ENCODE measurements around the gene PLB1. TPM values are rescaled to one million over a fixed set of nuclear protein-coding genes. Genes with fewer than 3 reads are reported as not detected.

The PLB1 gene
- polyA plus RNA-seq (2013, experiment 1 of 2), result 0.08 TPM
- polyA plus RNA-seq (2013, experiment 2 of 2), result 0.07 TPM

GRCh38 chr2:28495551-28496250 is at the start of gene PLB1:
TSS of gene PLB1 (plus strand) at chr2:28496060. CDS start at chr2:28496115, 55 bp downstream.
- H4K8ac ChIP-seq (ENCODE audit: low read depth, low read length), result no peak within 1 kb of the TSS
- no peak within 1 kb of the TSS for H3K4ac ChIP-seq (ENCODE audit: low read length)
- H2BK5ac ChIP-seq (ENCODE audit: low read length), result no peak within 1 kb of the TSS
- no peaks in the 10 kb centered on the region for H3K9me3 ChIP-seq (replicated peaks in 1 of 2; ENCODE audit: control insufficient read depth in 2 of 2, insufficient read depth in 1 of 2, low read depth in 1 of 2, low read length in 2 of 2)
- H2BK12ac ChIP-seq (ENCODE audit: low read length), result no peak within 1 kb of the TSS
- no peak within 1 kb of the TSS for H3K23ac ChIP-seq (ENCODE audit: low read depth, low read length, poor library complexity)
- H3K18ac ChIP-seq (ENCODE audit: low read length), result no peak within 1 kb of the TSS
- no peak within 1 kb of the TSS for H3K4me2 ChIP-seq (ENCODE audit: insufficient read depth, low read length, poor library complexity, severe bottlenecking)
- H3K79me1 ChIP-seq (ENCODE audit: low read depth, low read length), result no peaks in the 10 kb centered on the region
- H2BK15ac ChIP-seq (ENCODE audit: low read length), result no peak within 1 kb of the TSS
- H3K9ac ChIP-seq (ENCODE audit: low read depth, low read length, poor library complexity), result no peak within 1 kb of the TSS
- peaks cover 0 to 24% (median 0%) of the 10 kb centered on the region in 3 experiments for H3K27me3 ChIP-seq (ENCODE audit: control insufficient read depth in 3 of 3, insufficient read depth in 3 of 3, low read depth in 1 of 3, low read length in 3 of 3)
- WGBS, 2 donors (ENCODE audit: extremely low coverage in 2 of 2, insufficient read length in 2 of 2, insufficient replicate concordance in 1 of 2), result no CpG with 5 or more reads among the region's 14 CpGs
- no peak within 1 kb of the TSS for H2AK5ac ChIP-seq (ENCODE audit: low read depth, low read length)
- no peak within 1 kb of the TSS for H2BK120ac ChIP-seq (ENCODE audit: low read depth, low read length)
- no peak within 1 kb of the TSS for H2AFZ ChIP-seq (ENCODE audit: low read length)
- no peak for DNase-seq (ENCODE audit: low spot score)
- H4K91ac ChIP-seq (ENCODE audit: low read depth, low read length, poor library complexity), result no peak within 1 kb of the TSS
- H3K36me3 ChIP-seq (replicated peaks in 1 of 2; ENCODE audit: control insufficient read depth in 2 of 2, insufficient read depth in 2 of 2, low read length in 2 of 2), result no peaks in the 10 kb centered on the region
- no peak within 1 kb of the TSS for H3K27ac ChIP-seq (replicated peaks; ENCODE audit: low read length)
- no peak within 1 kb of the TSS for H3K14ac ChIP-seq (ENCODE audit: low read length)
- H3K4me1 ChIP-seq (ENCODE audit: control insufficient read depth in 2 of 2, insufficient read depth in 1 of 2, low read depth in 1 of 2, low read length in 2 of 2), result no peaks in the 10 kb centered on the region
- H3K4me3 ChIP-seq (ENCODE audit: low read length in 2 of 2), result no peak within 1 kb of the TSS

- DNase-seq (ENCODE audit: low spot score), result no peak
- Histone ChIP-seq H2AK5ac (ENCODE audit: low read depth, low read length) (no peak overlapping the region), H3K9me3 (replicated peaks in 1 of 2; ENCODE audit: control insufficient read depth in 2 of 2, insufficient read depth in 1 of 2, low read depth in 1 of 2, low read length in 2 of 2) (no peaks in the 10 kb centered on the region), H3K23ac (ENCODE audit: low read depth, low read length, poor library complexity) (no peak overlapping the region), H2BK12ac (ENCODE audit: low read length) (no peak overlapping the region), H2BK15ac (ENCODE audit: low read length) (no peak overlapping the region), H3K4me3 (ENCODE audit: low read length in 2 of 2) (no peak overlapping the region), H2BK120ac (ENCODE audit: low read depth, low read length) (no peak overlapping the region), H3K18ac (ENCODE audit: low read length) (no peak overlapping the region), H3K79me1 (ENCODE audit: low read depth, low read length) (no peaks in the 10 kb centered on the region), H3K14ac (ENCODE audit: low read length) (no peak overlapping the region), H3K4ac (ENCODE audit: low read length) (no peak overlapping the region), H4K91ac (ENCODE audit: low read depth, low read length, poor library complexity) (no peak overlapping the region), H3K36me3 (replicated peaks in 1 of 2; ENCODE audit: control insufficient read depth in 2 of 2, insufficient read depth in 2 of 2, low read length in 2 of 2) (no peaks in the 10 kb centered on the region), H2BK5ac (ENCODE audit: low read length) (no peak overlapping the region), H3K4me2 (ENCODE audit: insufficient read depth, low read length, poor library complexity, severe bottlenecking) (no peak overlapping the region), H3K27me3 (ENCODE audit: control insufficient read depth in 3 of 3, insufficient read depth in 3 of 3, low read depth in 1 of 3, low read length in 3 of 3) (peaks cover 0 to 8% (median 0%) of the 10 kb centered on the region in 3 experiments), H3K27ac (replicated peaks; ENCODE audit: low read length) (no peak overlapping the region), H3K9ac (ENCODE audit: low read depth, low read length, poor library complexity) (no peak overlapping the region), H4K8ac (ENCODE audit: low read depth, low read length) (no peak overlapping the region), H3K4me1 (ENCODE audit: control insufficient read depth in 2 of 2, insufficient read depth in 1 of 2, low read depth in 1 of 2, low read length in 2 of 2) (no peaks in the 10 kb centered on the region), H2AFZ (ENCODE audit: low read length) (no peak overlapping the region)
Observed at GRCh38 chr2:28446531-28446930, 49.3 kb upstream of the PLB1 start.

- Histone ChIP-seq H3K4ac (ENCODE audit: low read length) (no peak overlapping the region), H3K4me2 (ENCODE audit: insufficient read depth, low read length, poor library complexity, severe bottlenecking) (no peak overlapping the region)
Observed at GRCh38 chr2:28447086-28447485, 48.8 kb upstream of the PLB1 start.

GRCh38 chr2:28447943-28448792 is 47.7 kb upstream of the PLB1 start:
- no peak overlapping the region for H3K23ac ChIP-seq (ENCODE audit: low read depth, low read length, poor library complexity)
- DNase-seq (ENCODE audit: low spot score), result no peak
- H4K91ac ChIP-seq (ENCODE audit: low read depth, low read length, poor library complexity), result no peak overlapping the region
- peaks cover 0 to 2% of the 10 kb centered on the region in 2 donors for H3K4me1 ChIP-seq (ENCODE audit: control insufficient read depth in 2 of 2, insufficient read depth in 1 of 2, low read depth in 1 of 2, low read length in 2 of 2)
- no peak overlapping the region for H3K4ac ChIP-seq (ENCODE audit: low read length)
- no peak overlapping the region for H4K8ac ChIP-seq (ENCODE audit: low read depth, low read length)
- no peak overlapping the region for H3K9ac ChIP-seq (ENCODE audit: low read depth, low read length, poor library complexity)
- H3K27ac ChIP-seq (replicated peaks; ENCODE audit: low read length), result no peak overlapping the region
- no peak overlapping the region for H3K14ac ChIP-seq (ENCODE audit: low read length)
- no peak overlapping the region for H2BK120ac ChIP-seq (ENCODE audit: low read depth, low read length)
- no peak overlapping the region for H2BK15ac ChIP-seq (ENCODE audit: low read length)
- no peaks in the 10 kb centered on the region for H3K9me3 ChIP-seq (replicated peaks in 1 of 2; ENCODE audit: control insufficient read depth in 2 of 2, insufficient read depth in 1 of 2, low read depth in 1 of 2, low read length in 2 of 2)
- peaks cover 0 to 8% (median 0%) of the 10 kb centered on the region in 3 experiments for H3K27me3 ChIP-seq (ENCODE audit: control insufficient read depth in 3 of 3, insufficient read depth in 3 of 3, low read depth in 1 of 3, low read length in 3 of 3)
- WGBS, 2 donors (ENCODE audit: extremely low coverage in 2 of 2, insufficient read length in 2 of 2, insufficient replicate concordance in 1 of 2), result no CpG with 5 or more reads among the region's 8 CpGs
- no peak overlapping the region for H2AK5ac ChIP-seq (ENCODE audit: low read depth, low read length)
- H3K4me2 ChIP-seq (ENCODE audit: insufficient read depth, low read length, poor library complexity, severe bottlenecking), result no peak overlapping the region
- no peak overlapping the region for H2BK5ac ChIP-seq (ENCODE audit: low read length)
- H2BK12ac ChIP-seq (ENCODE audit: low read length), result no peak overlapping the region
- H3K79me1 ChIP-seq (ENCODE audit: low read depth, low read length), result no peaks in the 10 kb centered on the region
- no peaks in the 10 kb centered on the region for H3K36me3 ChIP-seq (replicated peaks in 1 of 2; ENCODE audit: control insufficient read depth in 2 of 2, insufficient read depth in 2 of 2, low read length in 2 of 2)
- no peak overlapping the region for H2AFZ ChIP-seq (ENCODE audit: low read length)
- H3K18ac ChIP-seq (ENCODE audit: low read length), result no peak overlapping the region
- H3K4me3 ChIP-seq (ENCODE audit: low read length in 2 of 2), result no peak overlapping the region

More at GRCh38 chr2:28447086-28447485, 48.8 kb upstream of the PLB1 start:
- Histone ChIP-seq H4K8ac (ENCODE audit: low read depth, low read length) (no peak overlapping the region), H3K36me3 (replicated peaks in 1 of 2; ENCODE audit: control insufficient read depth in 2 of 2, insufficient read depth in 2 of 2, low read length in 2 of 2) (no peaks in the 10 kb centered on the region), H3K9ac (ENCODE audit: low read depth, low read length, poor library complexity) (no peak overlapping the region), H4K91ac (ENCODE audit: low read depth, low read length, poor library complexity) (no peak overlapping the region), H3K23ac (ENCODE audit: low read depth, low read length, poor library complexity) (no peak overlapping the region), H3K9me3 (replicated peaks in 1 of 2; ENCODE audit: control insufficient read depth in 2 of 2, insufficient read depth in 1 of 2, low read depth in 1 of 2, low read length in 2 of 2) (no peaks in the 10 kb centered on the region), H3K79me1 (ENCODE audit: low read depth, low read length) (no peaks in the 10 kb centered on the region), H2AFZ (ENCODE audit: low read length) (no peak overlapping the region), H3K14ac (ENCODE audit: low read length) (no peak overlapping the region), H3K4me3 (ENCODE audit: low read length in 2 of 2) (no peak overlapping the region), H2BK5ac (ENCODE audit: low read length) (no peak overlapping the region), H2AK5ac (ENCODE audit: low read depth, low read length) (no peak overlapping the region), H3K18ac (ENCODE audit: low read length) (no peak overlapping the region), H2BK12ac (ENCODE audit: low read length) (no peak overlapping the region), H3K27me3 (ENCODE audit: control insufficient read depth in 3 of 3, insufficient read depth in 3 of 3, low read depth in 1 of 3, low read length in 3 of 3) (peaks cover 0 to 8% (median 0%) of the 10 kb centered on the region in 3 experiments), H2BK15ac (ENCODE audit: low read length) (no peak overlapping the region), H3K27ac (replicated peaks; ENCODE audit: low read length) (no peak overlapping the region), H2BK120ac (ENCODE audit: low read depth, low read length) (no peak overlapping the region), H3K4me1 (ENCODE audit: control insufficient read depth in 2 of 2, insufficient read depth in 1 of 2, low read depth in 1 of 2, low read length in 2 of 2) (no peaks in the 10 kb centered on the region)
- DNase-seq (ENCODE audit: low spot score), result no peak
- no CpG with 5 or more reads among the region's 3 CpGs for WGBS, 2 donors (ENCODE audit: extremely low coverage in 2 of 2, insufficient read length in 2 of 2, insufficient replicate concordance in 1 of 2)
